GM12892 (cell line): ENCODE data around the gene SHANK2.

ENCODE experiments used
- DNase-seq: peaks from one replicate; pipeline ENCODE4 v3.0.0; 2011; ENCODE audit not compliant: insufficient read length
- FAIRE-seq: peaks from 2 replicates; lab custom pipeline; 2011; peaks lifted over from hg19 to GRCh38; lab: Jason Lieb, UNC
- POLR2A ChIP-seq: IDR thresholded peaks from 2 replicates; pipeline ENCODE4 v1.6.1; 2011; ENCODE audit warnings: low read depth, low read length, control low read depth
- POLR2AphosphoS5 ChIP-seq: IDR thresholded peaks from 2 replicates; pipeline ENCODE4 v1.6.1; 2011; ENCODE audit warnings: low read depth, low read length, control low read depth
- TAF1 ChIP-seq: IDR thresholded peaks from 2 replicates; pipeline ENCODE4 v1.6.1; 2011; ENCODE audit warnings: low read depth, mild to moderate bottlenecking, control low read depth, low read length, borderline replicate concordance

Gene SHANK2

GRCh38 chr11:71284525-71285092 lies 32.2 kb upstream of the SHANK2 start:
- no peak for DNase-seq
- TF ChIP-seq POLR2AphosphoS5, result no peak
- TF ChIP-seq TAF1, result no peak
- TF ChIP-seq POLR2A, result no peak
- FAIRE-seq, result no peak

GRCh38 chr11:71283971-71284441 lies 31.6 kb upstream of the SHANK2 start:
- TF ChIP-seq POLR2A, result no peak
- no peak for TF ChIP-seq TAF1
- TF ChIP-seq POLR2AphosphoS5, result no peak
- no peak for FAIRE-seq
- DNase-seq, result no peak

- TF ChIP-seq POLR2AphosphoS5, result no peak
- no peak for TF ChIP-seq TAF1
- TF ChIP-seq POLR2A, result no peak
- FAIRE-seq, result no peak
- no peak for DNase-seq
Measured at GRCh38 chr11:71282581-71283351, 30.4 kb upstream of the SHANK2 start.

GRCh38 chr11:71281831-71282230 lies 29.5 kb upstream of the SHANK2 start:
- TF ChIP-seq POLR2AphosphoS5, result no peak
- no peak for TF ChIP-seq POLR2A
- TF ChIP-seq TAF1, result no peak
- DNase-seq (no peak), FAIRE-seq (no peak)

GRCh38 chr11:71281204-71281603 lies 28.8 kb upstream of the SHANK2 start:
- TF ChIP-seq POLR2A (no peak), TAF1 (no peak), POLR2AphosphoS5 (no peak)
- DNase-seq (no peak), FAIRE-seq (no peak)

GRCh38 chr11:71279916-71280645 lies 27.7 kb upstream of the SHANK2 start:
- DNase-seq, result no peak
- FAIRE-seq, result no peak
- TF ChIP-seq POLR2A, result no peak
- no peak for TF ChIP-seq POLR2AphosphoS5
- TF ChIP-seq TAF1, result no peak

GRCh38 chr11:71272161-71272560 lies 19.8 kb upstream of the SHANK2 start:
- DNase-seq (no peak), FAIRE-seq (no peak)
- no peak for TF ChIP-seq POLR2A

- TF ChIP-seq POLR2A (no peak), POLR2AphosphoS5 (no peak)
- no peak for FAIRE-seq
Measured at GRCh38 chr11:71269603-71270511, 17.5 kb upstream of the SHANK2 start.

GRCh38 chr11:71268706-71269321 lies 16.4 kb upstream of the SHANK2 start:
- FAIRE-seq (no peak), DNase-seq (no peak)
- TF ChIP-seq TAF1 (no peak), POLR2AphosphoS5 (no peak), POLR2A (no peak)

More at GRCh38 chr11:71269603-71270511, 17.5 kb upstream of the SHANK2 start:
- no peak for DNase-seq

- no peak for DNase-seq
- no peak for FAIRE-seq
- TF ChIP-seq TAF1, result no peak
- TF ChIP-seq POLR2AphosphoS5, result no peak
- TF ChIP-seq POLR2A, result no peak
Measured at GRCh38 chr11:71267807-71268421, 15.5 kb upstream of the SHANK2 start.

- no peak for TF ChIP-seq POLR2AphosphoS5
- no peak for TF ChIP-seq TAF1
- no peak for TF ChIP-seq POLR2A
- no peak for FAIRE-seq
- no peak for DNase-seq
Measured at GRCh38 chr11:71266114-71266833, 13.9 kb upstream of the SHANK2 start.
